RWPE1 (cell line): ENCODE data around the gene MCM7.

Experiments used
- CTCF ChIA-PET: fragments of 350-600 bp; sonication (Branson Sonifier 250); formaldehyde crosslinking; extraction: SDS; loops from one replicate; lab custom pipeline; 2021; lab: Yijun Ruan, JAX
- POLR2A ChIA-PET: fragments of 400-600 bp; formaldehyde crosslinking; extraction: SDS; loops from one replicate; lab custom pipeline; 2020; ENCODE audit warnings: antibody characterized with exemption; ENCODE audit not compliant: low non-redundant PET; lab: Yijun Ruan, JAX
- DNase-seq: peaks from one replicate; pipeline ENCODE4 v3.0.0; 2012; ENCODE audit warnings: low spot score
- H3K27ac ChIP-seq: fragments of 450-650 bp; 2 replicates; pipeline ENCODE4 v1.5.1; 2017
- TF ChIP-seq, protein P1 (sequence below): fragments of 450-650 bp; conservative IDR thresholded peaks from 2 replicates; pipeline ENCODE4 v1.5.1; 2017; ENCODE audit warnings: low read depth, mild to moderate bottlenecking

MCM7 gene

DNA sequence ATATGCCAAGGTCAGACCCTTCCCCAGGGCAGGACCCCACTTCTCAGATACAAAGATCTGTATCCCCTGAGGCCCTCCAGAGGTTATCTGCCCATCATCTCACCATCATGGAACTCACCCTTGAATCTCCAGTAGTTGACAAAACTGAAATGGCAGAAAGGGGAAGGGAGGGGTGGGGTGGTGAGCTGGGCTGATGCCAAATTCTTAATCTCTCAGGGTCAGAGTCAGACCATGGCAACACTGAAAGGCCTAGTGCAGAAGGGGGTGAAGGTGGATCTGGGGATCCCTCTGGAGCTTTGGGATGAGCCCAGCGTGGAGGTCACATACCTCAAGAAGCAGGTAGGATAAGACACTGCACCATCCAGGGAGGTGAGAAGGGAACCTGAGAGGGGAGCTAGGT lies 21.4 kb upstream of the MCM7 start:
- no peak for DNase-seq
- POLR2A ChIA-PET, result no interaction called here
- H3K27ac ChIP-seq, result peak overlapping the region; percentile 39
- TF ChIP-seq, protein P1, sequence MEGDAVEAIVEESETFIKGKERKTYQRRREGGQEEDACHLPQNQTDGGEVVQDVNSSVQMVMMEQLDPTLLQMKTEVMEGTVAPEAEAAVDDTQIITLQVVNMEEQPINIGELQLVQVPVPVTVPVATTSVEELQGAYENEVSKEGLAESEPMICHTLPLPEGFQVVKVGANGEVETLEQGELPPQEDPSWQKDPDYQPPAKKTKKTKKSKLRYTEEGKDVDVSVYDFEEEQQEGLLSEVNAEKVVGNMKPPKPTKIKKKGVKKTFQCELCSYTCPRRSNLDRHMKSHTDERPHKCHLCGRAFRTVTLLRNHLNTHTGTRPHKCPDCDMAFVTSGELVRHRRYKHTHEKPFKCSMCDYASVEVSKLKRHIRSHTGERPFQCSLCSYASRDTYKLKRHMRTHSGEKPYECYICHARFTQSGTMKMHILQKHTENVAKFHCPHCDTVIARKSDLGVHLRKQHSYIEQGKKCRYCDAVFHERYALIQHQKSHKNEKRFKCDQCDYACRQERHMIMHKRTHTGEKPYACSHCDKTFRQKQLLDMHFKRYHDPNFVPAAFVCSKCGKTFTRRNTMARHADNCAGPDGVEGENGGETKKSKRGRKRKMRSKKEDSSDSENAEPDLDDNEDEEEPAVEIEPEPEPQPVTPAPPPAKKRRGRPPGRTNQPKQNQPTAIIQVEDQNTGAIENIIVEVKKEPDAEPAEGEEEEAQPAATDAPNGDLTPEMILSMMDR, result no peak
- CTCF ChIA-PET, result interaction anchor here (0.6 kb wide), 1 partner anchor 194 kb away, joined by 3 read pairs; no protein-coding TSS in a partner anchor

DNA sequence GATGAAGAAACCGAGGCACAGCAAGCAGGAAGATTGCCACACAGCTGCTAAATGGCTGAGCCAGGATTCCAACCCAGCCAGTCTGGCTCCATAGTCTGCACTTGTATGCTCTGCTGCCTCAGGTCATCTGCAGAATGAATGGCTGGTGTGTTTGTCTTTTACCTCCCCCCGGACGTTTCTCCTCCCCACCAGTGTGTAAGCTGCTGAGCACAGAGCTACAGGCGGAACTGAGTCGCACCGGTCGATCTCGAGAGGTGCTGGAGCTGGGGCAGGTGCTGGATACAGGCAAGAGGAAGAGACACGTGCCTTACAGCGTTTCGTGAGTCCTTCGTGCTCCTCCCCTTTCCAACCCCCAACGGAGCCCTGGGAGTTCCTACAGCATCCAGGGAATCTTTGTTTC lies 20.9 kb upstream of the MCM7 start:
- TF ChIP-seq, protein P1, result no peak
- no peak for DNase-seq
- H3K27ac ChIP-seq, result peak overlapping the region; percentile 39
- ChIA-PET CTCF (interaction anchor here (0.6 kb wide), 1 partner anchor 193 kb away, joined by 3 read pairs; no protein-coding TSS in a partner anchor), POLR2A (no interaction called here)

DNA sequence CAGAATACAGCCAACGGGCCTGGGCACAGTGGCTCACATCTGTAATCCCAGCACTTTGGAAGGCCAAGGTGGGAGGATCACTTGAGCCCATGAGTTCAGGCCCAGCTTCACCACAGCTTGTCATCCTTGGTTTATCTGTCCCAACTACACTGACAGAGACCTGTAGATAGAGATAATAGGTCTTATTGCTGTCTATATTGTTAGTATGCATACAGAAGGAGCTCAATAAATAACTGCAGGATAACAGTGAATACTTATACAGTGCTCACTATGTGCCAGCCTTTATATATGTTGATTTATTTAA lies 19.5 kb upstream of the MCM7 start:
- ChIA-PET POLR2A (no interaction called here), CTCF (no interaction called here)
- peak overlapping the region; percentile 88 for H3K27ac ChIP-seq
- DNase-seq, result no peak
- TF ChIP-seq, protein P1, result no peak

DNA sequence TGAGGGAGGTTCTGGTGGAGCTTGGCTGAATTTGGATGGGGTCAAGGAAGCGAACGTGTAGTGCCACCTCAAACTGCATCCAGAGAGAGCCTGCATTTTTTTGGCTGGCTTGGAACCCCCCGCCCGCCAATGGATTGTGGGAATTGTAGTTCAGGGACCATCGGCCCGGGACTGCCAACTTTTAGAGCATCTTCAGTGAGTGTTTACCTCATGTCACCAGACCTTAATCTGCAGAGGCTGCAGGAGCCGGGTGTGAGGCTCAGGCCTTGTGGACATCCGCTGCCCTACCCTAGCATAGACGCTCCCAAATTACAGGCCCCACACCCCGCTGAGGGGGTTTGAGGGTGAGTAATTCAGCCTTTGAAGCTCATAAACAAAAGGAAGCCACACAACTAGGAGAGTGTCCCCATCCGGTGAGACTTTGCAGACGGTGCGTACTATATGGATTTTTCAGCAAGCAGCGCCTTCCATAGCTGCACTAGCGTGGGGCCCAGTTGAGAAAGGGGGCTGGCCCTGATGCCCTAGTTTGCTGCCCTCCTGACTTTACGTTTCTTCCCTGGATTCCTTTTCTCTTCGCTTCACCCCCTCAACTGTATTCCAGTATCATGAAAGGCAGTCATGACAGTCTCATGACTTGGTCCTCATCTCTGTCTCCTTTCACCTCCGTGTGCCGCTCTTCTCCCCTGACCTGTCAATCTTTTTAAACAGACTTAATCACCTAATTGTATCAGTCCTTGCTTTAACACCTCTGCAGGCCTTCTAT lies 19.0 kb upstream of the MCM7 start:
- DNase-seq, result peak; percentile 68
- TF ChIP-seq, protein P1, result no peak
- peak overlapping the region; percentile 88 for H3K27ac ChIP-seq
- POLR2A ChIA-PET, result interaction anchor here (0.9 kb wide), 1 partner anchor 19 kb away, joined by 3 read pairs; the partner anchor contains the start of genes AP4M1 and MCM7
- CTCF ChIA-PET, result no interaction called here

DNA sequence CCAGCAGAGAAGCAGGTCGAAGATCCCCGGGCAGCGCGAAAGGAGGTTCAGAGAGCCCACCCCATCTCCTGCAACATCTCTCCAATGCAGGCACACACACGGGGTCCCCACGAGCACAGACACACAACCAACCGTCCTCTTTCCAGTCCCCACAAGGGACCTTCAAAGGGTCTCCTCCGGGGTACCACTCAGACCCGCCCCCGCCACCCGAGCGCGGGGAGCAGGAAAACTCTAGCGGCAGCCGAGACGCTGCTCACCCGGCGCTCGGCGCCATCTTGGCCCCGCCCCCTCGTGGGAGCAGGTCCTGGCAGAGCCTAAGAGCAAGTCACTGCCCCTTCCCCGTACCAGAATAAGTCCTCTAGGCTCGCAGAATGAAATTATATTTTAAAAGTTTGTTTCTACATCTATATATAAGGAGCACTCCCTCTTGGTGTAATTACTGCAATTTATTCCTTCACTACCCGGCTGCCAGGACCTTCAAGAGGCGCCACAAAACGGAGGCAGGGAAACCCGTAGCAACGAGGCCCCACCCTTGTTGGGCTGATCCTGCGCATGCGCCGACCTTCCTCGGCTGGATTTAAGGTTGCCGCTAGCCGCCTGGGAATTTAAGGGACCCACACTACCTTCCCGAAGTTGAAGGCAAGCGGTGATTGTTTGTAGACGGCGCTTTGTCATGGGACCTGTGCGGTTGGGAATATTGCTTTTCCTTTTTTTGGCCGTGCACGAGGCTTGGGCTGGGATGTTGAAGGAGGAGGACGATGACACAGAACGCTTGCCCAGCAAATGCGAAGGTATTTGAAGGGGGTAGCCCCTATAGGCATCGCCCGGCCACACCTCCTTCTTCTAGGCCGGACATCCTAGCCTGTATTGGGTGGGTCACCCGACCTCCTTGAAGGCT lies 18.1 kb upstream of the MCM7 start, which contains the start of the genes CNPY4 and TAF6:
Gene CNPY4 (plus strand): TSS at position 563 of the 898 bp plus-strand sequence. CDS start 111 bp downstream, at position 674.
Gene TAF6 (minus strand): TSS at position 287 of the 898 bp plus-strand sequence. CDS start 5,149 bp downstream, outside the sequence.
- CTCF ChIA-PET, result no interaction called here
- TF ChIP-seq, protein P1, result no peak
- peak; percentile 99 for DNase-seq
- H3K27ac ChIP-seq, result peak within 1 kb of the TSS; percentile 88
- POLR2A ChIA-PET, result interaction anchor here (0.9 kb wide), 1 partner anchor 18 kb away, joined by 3 read pairs; the partner anchor contains the start of genes AP4M1 and MCM7
